Measurements from ENCODE around the gene PRAC2.

DNA sequence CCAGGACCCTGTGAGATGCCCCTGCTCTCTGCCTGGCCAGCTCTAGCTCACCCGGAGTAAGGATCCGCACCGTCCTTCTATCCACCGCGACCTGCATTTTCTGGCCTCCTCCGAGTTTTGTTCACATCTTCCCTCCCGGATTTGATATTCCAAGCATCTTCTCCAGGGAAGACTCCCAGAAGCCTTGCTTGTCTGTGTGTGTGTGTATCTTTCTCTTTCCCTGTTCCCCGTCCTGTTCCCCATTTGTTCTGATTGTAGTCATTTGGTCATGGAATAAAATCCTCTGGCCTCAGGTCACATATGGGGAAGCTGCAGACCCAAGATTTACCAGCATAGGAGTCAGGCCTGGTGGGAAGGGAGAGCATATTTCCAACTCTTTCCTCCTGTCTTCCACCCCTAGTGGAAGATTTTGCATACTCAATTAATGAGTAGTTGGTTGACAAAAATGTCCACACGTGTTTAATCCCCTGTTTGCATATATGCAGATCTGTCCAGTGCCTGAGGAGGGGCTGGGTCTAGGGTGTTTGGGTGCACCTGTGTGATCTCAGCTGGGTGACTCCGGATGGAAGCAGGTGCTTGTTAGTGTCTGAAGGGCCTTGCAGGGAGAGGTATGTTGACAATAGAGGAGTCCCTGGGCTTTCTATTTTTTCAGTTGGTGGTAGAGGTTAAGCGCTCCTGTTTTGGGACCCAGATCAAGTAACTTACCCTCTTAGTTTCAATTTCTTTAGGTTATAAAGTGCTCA lies 2.5 kb upstream of the PRAC2 start:
- TF ChIP-seq EZH2 (IDR thresholded peaks at IDR 0.05; ENCODE audit: borderline replicate concordance, low read length): no peak
- TF ChIP-seq, protein P1, sequence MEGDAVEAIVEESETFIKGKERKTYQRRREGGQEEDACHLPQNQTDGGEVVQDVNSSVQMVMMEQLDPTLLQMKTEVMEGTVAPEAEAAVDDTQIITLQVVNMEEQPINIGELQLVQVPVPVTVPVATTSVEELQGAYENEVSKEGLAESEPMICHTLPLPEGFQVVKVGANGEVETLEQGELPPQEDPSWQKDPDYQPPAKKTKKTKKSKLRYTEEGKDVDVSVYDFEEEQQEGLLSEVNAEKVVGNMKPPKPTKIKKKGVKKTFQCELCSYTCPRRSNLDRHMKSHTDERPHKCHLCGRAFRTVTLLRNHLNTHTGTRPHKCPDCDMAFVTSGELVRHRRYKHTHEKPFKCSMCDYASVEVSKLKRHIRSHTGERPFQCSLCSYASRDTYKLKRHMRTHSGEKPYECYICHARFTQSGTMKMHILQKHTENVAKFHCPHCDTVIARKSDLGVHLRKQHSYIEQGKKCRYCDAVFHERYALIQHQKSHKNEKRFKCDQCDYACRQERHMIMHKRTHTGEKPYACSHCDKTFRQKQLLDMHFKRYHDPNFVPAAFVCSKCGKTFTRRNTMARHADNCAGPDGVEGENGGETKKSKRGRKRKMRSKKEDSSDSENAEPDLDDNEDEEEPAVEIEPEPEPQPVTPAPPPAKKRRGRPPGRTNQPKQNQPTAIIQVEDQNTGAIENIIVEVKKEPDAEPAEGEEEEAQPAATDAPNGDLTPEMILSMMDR (IDR thresholded peaks at IDR 0.05; ENCODE audit: low read length): no peak

Data from OCI-LY1 (cell line).